IPS-NIHi11 (cell line): Measurements from ENCODE around the gene ARSA.
"Not testable (repeated sequence)": the region's sequence is repeated elsewhere in the genome, so short reads cannot be mapped to it uniquely, and the experiment has no call there.

ENCODE experiments used
- DNase-seq: peaks from one replicate; pipeline ENCODE4 v3.0.0; 2012; ENCODE audit warnings: mixed read lengths, low spot score

ARSA gene

GRCh38 chr22:50621948-50622722 lies 5.8 kb downstream of the ARSA start:
- no peak for DNase-seq

- no peak for DNase-seq
These were observed 6.5 kb downstream of the ARSA start for GRCh38 chr22:50621356-50621880.

GRCh38 chr22:50620593-50621355 lies 7.2 kb downstream of the ARSA start:
- peak; percentile 75 for DNase-seq

GRCh38 chr22:50614296-50614695 lies 13.7 kb downstream of the ARSA start:
- DNase-seq = not testable (repeated sequence)

GRCh38 chr22:50613291-50613981 lies 14.5 kb downstream of the ARSA start:
- DNase-seq = peak; percentile 74

GRCh38 chr22:50612528-50613221 lies 15.3 kb downstream of the ARSA start:
- DNase-seq = peak; percentile 92

- no peak for DNase-seq
These were observed 15.8 kb downstream of the ARSA start for GRCh38 chr22:50612168-50612527.

GRCh38 chr22:50611341-50612060 lies 16.5 kb downstream of the ARSA start:
- no peak for DNase-seq

- DNase-seq = no peak
These were observed 17.4 kb downstream of the ARSA start for GRCh38 chr22:50610581-50610980.

GRCh38 chr22:50610041-50610451 lies 17.9 kb downstream of the ARSA start:
- DNase-seq = no peak

- DNase-seq = no peak
These were observed 18.4 kb downstream of the ARSA start for GRCh38 chr22:50609599-50609998.

GRCh38 chr22:50608996-50609395 lies 19.0 kb downstream of the ARSA start:
- no peak for DNase-seq

GRCh38 chr22:50608058-50608840 lies 19.7 kb downstream of the ARSA start:
- DNase-seq = not testable (repeated sequence)

- no peak for DNase-seq
These were observed 20.3 kb downstream of the ARSA start for GRCh38 chr22:50607659-50608020.

GRCh38 chr22:50606946-50607658 lies 20.9 kb downstream of the ARSA start:
- DNase-seq = no peak

GRCh38 chr22:50606165-50606945 lies 21.6 kb downstream of the ARSA start:
- no peak for DNase-seq

- DNase-seq = no peak
These were observed 22.3 kb downstream of the ARSA start for GRCh38 chr22:50605613-50606074.

GRCh38 chr22:50605002-50605612 lies 22.8 kb downstream of the ARSA start:
- DNase-seq = no peak
